ENCODE measurements around the gene CGGBP1. TPM values are rescaled to one million over a fixed set of nuclear protein-coding genes. Genes with fewer than 3 reads are reported as not detected.
A peak's percentile ranks its signal among the peaks of the same experiment; 100 is the strongest.

Gene CGGBP1
- total and polyA plus RNA-seq, 11 donors = 23.6 to 58.8 (median 44.9) TPM

- intact Hi-C loops (cut with DNase I) = no loop called here
- peaks cover 0 to 24% (median 3%) of the 10 kb centered on the region in 12 donors for H3K4me1 ChIP-seq
- TF ChIP-seq CTCF (IDR thresholded peaks at IDR 0.05) (peak in 1 of 12 donors; percentile 8), POLR2A (IDR thresholded peaks at IDR 0.05) (no peak)
- no peak for DNase-seq
- peak overlapping the region in 11 of 12 donors; percentile 39 to 80 (median 64) for H3K27ac ChIP-seq
- WGBS, 4 donors = 0 to 15% (median 8%) methylated on average over 1 of the region's 1 CpG
- no peaks in the 10 kb centered on the region for H3K36me3 ChIP-seq
- no peaks in the 10 kb centered on the region for H3K27me3 ChIP-seq
- peak overlapping the region; percentile 14 to 60 (median 44) for H3K4me3 ChIP-seq
- ATAC-seq = peak in 2 of 4 donors; percentile 61 to 66
- peaks cover 0 to 21% (median 3%) of the 10 kb centered on the region in 12 donors for H3K9me3 ChIP-seq
Measured at GRCh38 chr3:88031642-88032077, 27.1 kb downstream of the CGGBP1 start.

GRCh38 chr3:88030210-88030609 lies 28.6 kb downstream of the CGGBP1 start:
- ATAC-seq (no peak), DNase-seq (no peak)
- Histone ChIP-seq H3K27me3 (no peaks in the 10 kb centered on the region), H3K4me3 (peak overlapping the region in 4 of 12 donors; percentile 10 to 31 (median 15)), H3K9me3 (peaks cover 0 to 31% (median 5%) of the 10 kb centered on the region in 12 donors), H3K36me3 (no peaks in the 10 kb centered on the region), H3K4me1 (peaks cover 0 to 24% (median 3%) of the 10 kb centered on the region in 12 donors), H3K27ac (no peak overlapping the region)
- TF ChIP-seq CTCF (IDR thresholded peaks at IDR 0.05) (no peak), POLR2A (IDR thresholded peaks at IDR 0.05) (no peak)
- intact Hi-C loops (cut with DNase I) = no loop called here
- WGBS, 4 donors = 49 to 60% (median 54%) methylated on average over 3 of the region's 3 CpGs

GRCh38 chr3:88028876-88029275 lies 29.9 kb downstream of the CGGBP1 start:
- no peak for TF ChIP-seq CTCF (IDR thresholded peaks at IDR 0.05)
- no peak for TF ChIP-seq POLR2A (IDR thresholded peaks at IDR 0.05)
- ATAC-seq = no peak
- peaks cover 0 to 31% (median 5%) of the 10 kb centered on the region in 12 donors for H3K9me3 ChIP-seq
- H3K4me3 ChIP-seq = no peak overlapping the region
- no peak overlapping the region for H3K27ac ChIP-seq
- no peak for DNase-seq
- peaks cover 0 to 24% (median 3%) of the 10 kb centered on the region in 12 donors for H3K4me1 ChIP-seq
- H3K27me3 ChIP-seq = no peaks in the 10 kb centered on the region
- H3K36me3 ChIP-seq = no peaks in the 10 kb centered on the region
- 96 to 100% (median 100%) methylated on average over 2 of the region's 2 CpGs for WGBS, 4 donors
- intact Hi-C loops (cut with DNase I) = no loop called here

- Histone ChIP-seq H3K27me3 (no peaks in the 10 kb centered on the region), H3K27ac (no peak overlapping the region), H3K9me3 (peaks cover 0 to 31% (median 5%) of the 10 kb centered on the region in 12 donors), H3K4me3 (no peak overlapping the region), H3K36me3 (no peaks in the 10 kb centered on the region), H3K4me1 (peaks cover 0 to under 1% (median 0%) of the 10 kb centered on the region in 12 donors)
- TF ChIP-seq CTCF (IDR thresholded peaks at IDR 0.05) (no peak), POLR2A (IDR thresholded peaks at IDR 0.05) (no peak)
- ATAC-seq (no peak), DNase-seq (no peak)
- WGBS, 4 donors = 48 to 61% (median 56%) methylated on average over 4 of the region's 4 CpGs
- intact Hi-C loops (cut with DNase I) = no loop called here
Measured at GRCh38 chr3:88025001-88025552, 33.7 kb downstream of the CGGBP1 start.

All from heart left ventricle (tissue), 16 donors.